GM19099 (cell line): Measurements from ENCODE around the gene MLYCD.

Experiments
- POLR2A ChIP-seq: IDR thresholded peaks from 3 replicates; pipeline ENCODE4 v1.6.1; 2011; ENCODE audit warnings: low read depth; ENCODE audit not compliant: insufficient read length; ENCODE audit errors: extremely low read depth

MLYCD gene

DNA sequence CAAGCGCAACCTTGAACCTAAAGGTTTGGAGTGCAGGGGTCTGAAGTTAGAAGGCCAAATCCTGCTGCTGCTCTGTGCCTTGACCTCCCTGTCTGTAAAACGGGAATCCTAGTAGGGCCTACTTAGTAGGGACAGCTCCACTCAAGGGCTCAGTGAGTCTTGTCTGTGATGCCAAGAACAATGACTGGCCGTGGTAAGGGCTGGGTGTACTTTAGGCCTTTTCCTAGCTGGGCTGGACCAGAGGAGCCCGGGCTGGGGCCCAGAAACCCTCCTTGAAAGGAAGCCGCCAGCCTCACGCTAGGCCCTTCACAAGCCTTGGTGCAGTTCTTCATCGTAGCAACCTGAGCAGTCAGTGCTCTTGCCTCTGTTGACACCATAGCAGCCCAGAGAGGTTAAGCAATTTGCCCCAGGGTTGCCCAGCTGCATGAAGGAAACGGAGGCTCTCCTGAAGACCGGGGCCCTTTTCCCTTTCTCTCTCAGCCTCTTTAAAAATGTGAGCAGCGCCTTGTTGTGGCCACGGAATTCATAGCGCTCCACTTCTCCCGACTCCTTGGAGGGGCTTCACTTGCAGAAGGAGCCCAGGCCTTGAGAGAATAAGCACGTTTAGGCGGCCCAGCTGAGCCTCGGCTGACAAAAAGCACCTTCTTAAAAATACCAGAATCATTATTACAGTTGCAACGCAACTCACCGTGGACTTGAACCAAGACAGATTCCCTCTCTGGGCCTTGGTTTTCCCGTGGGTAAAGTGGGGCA lies 73.5 kb downstream of the MLYCD start:
- no peak for TF ChIP-seq POLR2A

DNA sequence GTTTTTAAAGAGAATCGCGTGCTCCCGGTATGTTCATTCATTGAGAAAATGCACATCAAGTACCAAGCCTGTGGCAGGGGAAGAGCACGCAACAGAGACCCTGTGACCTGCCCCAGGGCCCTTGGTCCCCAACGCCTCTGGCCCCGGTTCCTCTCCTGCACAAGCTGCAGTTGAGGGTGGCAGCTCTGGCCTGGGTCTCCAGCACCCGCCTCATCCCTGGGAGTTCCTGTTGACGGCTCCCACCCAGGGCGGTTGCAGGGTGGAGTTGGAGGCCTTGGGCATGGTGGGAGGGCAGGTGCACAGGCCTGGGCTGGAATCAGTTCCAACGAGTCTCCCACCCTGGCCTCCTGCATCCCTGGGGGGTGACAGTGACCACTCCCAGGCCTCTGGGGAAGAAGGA lies 74.2 kb downstream of the MLYCD start:
- no peak for TF ChIP-seq POLR2A

DNA sequence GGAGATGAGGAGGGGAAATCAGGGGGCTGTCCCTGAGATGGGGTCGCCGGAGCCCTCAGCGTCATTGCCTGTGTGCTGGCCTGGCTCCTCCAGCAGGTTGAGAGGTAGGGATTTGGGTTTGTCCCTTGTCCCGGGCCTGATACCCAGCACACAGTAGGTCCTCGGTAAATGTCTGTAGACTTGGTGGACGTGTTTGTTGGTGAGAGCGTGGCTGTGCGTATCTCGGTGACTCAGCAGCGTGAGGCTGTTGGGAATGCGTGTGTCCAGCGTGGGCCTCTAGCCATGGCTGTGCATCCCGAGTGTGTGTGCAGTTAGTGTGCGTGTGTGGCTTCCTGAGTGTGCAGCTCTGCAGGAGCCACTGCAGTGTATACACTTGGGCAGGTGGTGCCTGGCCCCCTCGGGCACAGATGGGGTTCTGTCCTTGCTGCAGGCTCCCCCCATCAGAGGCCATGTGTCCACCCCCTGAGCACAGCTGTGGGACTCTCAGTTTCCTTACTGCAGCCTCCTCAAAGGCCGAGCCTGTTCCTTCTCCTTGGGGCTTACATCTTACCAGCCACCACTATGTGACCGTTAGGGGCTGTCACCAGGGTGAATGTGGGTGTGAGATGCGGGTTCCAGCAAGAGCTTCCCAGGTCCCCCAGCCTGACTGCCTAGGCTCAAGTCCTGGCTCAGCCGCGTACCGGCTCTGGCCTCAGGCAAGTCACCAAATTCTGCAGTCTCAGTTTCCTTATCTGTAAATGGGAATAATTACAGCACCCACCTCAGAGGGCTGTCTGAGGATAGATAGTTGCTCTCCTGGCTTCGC lies 74.9 kb downstream of the MLYCD start:
- TF ChIP-seq POLR2A: no peak

- TF ChIP-seq POLR2A: no peak
Measured at GRCh38 chr16:83974475-83974874, 75.6 kb downstream of the MLYCD start.

DNA sequence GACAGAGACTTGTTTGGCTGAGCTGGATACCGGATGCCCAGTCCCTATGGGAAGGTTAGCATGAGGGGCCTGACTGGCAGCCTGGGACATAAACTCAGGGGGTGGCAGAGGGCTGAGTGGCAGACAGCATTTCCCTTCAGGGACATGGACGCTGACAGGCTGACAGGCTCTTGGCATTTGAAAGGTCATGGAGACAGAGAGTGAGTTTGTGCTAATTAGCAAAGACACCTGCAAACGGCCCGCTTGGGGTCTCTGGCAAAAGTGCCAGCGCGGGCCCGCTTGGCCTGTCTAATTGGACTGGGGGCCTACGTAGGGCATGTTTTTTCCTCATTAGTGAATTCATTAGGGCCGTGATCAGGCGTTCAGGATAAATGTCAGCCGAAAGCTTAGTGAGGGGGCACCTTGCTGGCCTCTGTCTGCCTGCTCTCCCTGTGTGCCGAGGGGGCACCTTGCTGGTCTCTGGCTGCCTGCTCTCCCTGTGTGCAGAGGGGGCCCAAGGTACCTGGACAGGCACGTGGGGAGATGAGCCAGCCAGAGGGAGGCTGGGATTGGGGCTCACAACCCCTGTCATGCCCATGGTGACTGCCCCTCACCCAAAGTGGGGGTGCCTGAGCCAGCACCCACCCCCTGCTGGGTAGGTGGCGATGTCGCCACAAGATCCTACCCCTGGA lies 76.8 kb downstream of the MLYCD start:
- TF ChIP-seq POLR2A: no peak
